HEK293 (cell line): ENCODE results near the gene FCMR.

Experiments used
- HOXD13 ChIP-seq: sonication (generic); formaldehyde crosslinking; IDR thresholded peaks from 2 replicates; pipeline ENCODE4 v1.8.0; 2022; ENCODE audit warnings: missing genetic modification reagents, borderline replicate concordance
- REST ChIP-seq: fragments of 450-650 bp; formaldehyde crosslinking; IDR thresholded peaks from 2 replicates; pipeline ENCODE4 v1.5.1; 2016; ENCODE audit warnings: missing biosample characterization, missing genetic modification characterization
- ZBTB21 ChIP-seq: fragments of 450-650 bp; formaldehyde crosslinking; IDR thresholded peaks from 2 replicates; pipeline ENCODE4 v1.5.1; 2017; ENCODE audit warnings: missing biosample characterization, missing genetic modification characterization
- ZBTB7A ChIP-seq: fragments of 450-650 bp; formaldehyde crosslinking; IDR thresholded peaks from 2 replicates; pipeline ENCODE4 v1.5.1; 2016; ENCODE audit warnings: low read depth, missing biosample characterization, missing genetic modification characterization
- ZIC2 ChIP-seq: fragments of 450-650 bp; formaldehyde crosslinking; IDR thresholded peaks from 2 replicates; pipeline ENCODE4 v1.5.1; 2016; ENCODE audit warnings: missing biosample characterization, missing genetic modification characterization
- ZNF10 ChIP-seq: fragments of 450-650 bp; formaldehyde crosslinking; IDR thresholded peaks from 2 replicates; pipeline ENCODE4 v1.5.1; 2017; ENCODE audit warnings: missing biosample characterization, missing genetic modification characterization
- ZNF157 ChIP-seq: fragments of 450-650 bp; formaldehyde crosslinking; IDR thresholded peaks from 2 replicates; pipeline ENCODE4 v1.5.1; 2016; ENCODE audit warnings: missing biosample characterization, missing genetic modification characterization
- ZNF266 ChIP-seq: fragments of 450-650 bp; formaldehyde crosslinking; IDR thresholded peaks from 2 replicates; pipeline ENCODE4 v1.5.1; 2016; ENCODE audit warnings: missing biosample characterization, missing genetic modification characterization, low read depth
- ZNF274 ChIP-seq, 2 experiments: fragments of 200-500 bp in 1 of 2; fragments of 450-650 bp in 1 of 2; sonication (Bioruptor generic) in 1 of 2; formaldehyde crosslinking in 1 of 2; IDR thresholded peaks; 2 replicates each; pipeline versions ENCODE4 v1.5.1 to v1.6.1; 2014 to 2016; ENCODE audit warnings: borderline replicate concordance in 1 of 2, inconsistent platforms in 1 of 2, low read length in 1 of 2, missing biosample characterization in 1 of 2, missing genetic modification characterization in 1 of 2
- ZNF558 ChIP-seq: fragments of 450-650 bp; formaldehyde crosslinking; IDR thresholded peaks from 2 replicates; pipeline ENCODE4 v1.5.1; 2016; ENCODE audit warnings: missing biosample characterization, missing genetic modification characterization
- ZNF707 ChIP-seq: fragments of 450-650 bp; formaldehyde crosslinking; IDR thresholded peaks from 2 replicates; pipeline ENCODE4 v1.5.1; 2016; ENCODE audit warnings: missing biosample characterization, missing genetic modification characterization
- ZNF791 ChIP-seq: fragments of 450-650 bp; formaldehyde crosslinking; IDR thresholded peaks from 2 replicates; pipeline ENCODE4 v1.5.1; 2016; ENCODE audit warnings: missing biosample characterization, missing genetic modification characterization
- ZSCAN5A ChIP-seq: fragments of 450-650 bp; formaldehyde crosslinking; IDR thresholded peaks from 2 replicates; pipeline ENCODE4 v1.5.1; 2016; ENCODE audit warnings: missing biosample characterization, missing genetic modification characterization
- TF ChIP-seq, protein P1 (sequence below): fragments of 450-650 bp; formaldehyde crosslinking; IDR thresholded peaks from 2 replicates; pipeline ENCODE4 v1.5.1; 2016; ENCODE audit warnings: missing biosample characterization, missing genetic modification characterization

GRCh38 chr1:206957639-206958038 lies 35.9 kb upstream of the FCMR start:
- TF ChIP-seq, protein P1, sequence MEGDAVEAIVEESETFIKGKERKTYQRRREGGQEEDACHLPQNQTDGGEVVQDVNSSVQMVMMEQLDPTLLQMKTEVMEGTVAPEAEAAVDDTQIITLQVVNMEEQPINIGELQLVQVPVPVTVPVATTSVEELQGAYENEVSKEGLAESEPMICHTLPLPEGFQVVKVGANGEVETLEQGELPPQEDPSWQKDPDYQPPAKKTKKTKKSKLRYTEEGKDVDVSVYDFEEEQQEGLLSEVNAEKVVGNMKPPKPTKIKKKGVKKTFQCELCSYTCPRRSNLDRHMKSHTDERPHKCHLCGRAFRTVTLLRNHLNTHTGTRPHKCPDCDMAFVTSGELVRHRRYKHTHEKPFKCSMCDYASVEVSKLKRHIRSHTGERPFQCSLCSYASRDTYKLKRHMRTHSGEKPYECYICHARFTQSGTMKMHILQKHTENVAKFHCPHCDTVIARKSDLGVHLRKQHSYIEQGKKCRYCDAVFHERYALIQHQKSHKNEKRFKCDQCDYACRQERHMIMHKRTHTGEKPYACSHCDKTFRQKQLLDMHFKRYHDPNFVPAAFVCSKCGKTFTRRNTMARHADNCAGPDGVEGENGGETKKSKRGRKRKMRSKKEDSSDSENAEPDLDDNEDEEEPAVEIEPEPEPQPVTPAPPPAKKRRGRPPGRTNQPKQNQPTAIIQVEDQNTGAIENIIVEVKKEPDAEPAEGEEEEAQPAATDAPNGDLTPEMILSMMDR (tag by site-specific recombination) = no peak
- TF ChIP-seq ZNF791 (tag by site-specific recombination) (no peak), HOXD13 (CRISPR knock-in tag) (no peak), ZNF157 (tag by site-specific recombination) (no peak), ZNF266 (tag by site-specific recombination) (no peak), ZNF274 (IDR thresholded peaks at IDR 0.05; ENCODE audit: low read length) (no peak), ZNF274 (tag by site-specific recombination; IDR thresholded peaks at IDR 0.05; ENCODE audit: borderline replicate concordance) (no peak), ZSCAN5A (no peak), ZBTB7A (no peak), REST (no peak), ZIC2 (tag by site-specific recombination) (no peak), ZNF10 (tag by site-specific recombination) (no peak), ZNF558 (no peak), ZNF707 (tag by site-specific recombination) (no peak), ZBTB21 (no peak)
